ENCODE results near the gene DGCR8.

DNA sequence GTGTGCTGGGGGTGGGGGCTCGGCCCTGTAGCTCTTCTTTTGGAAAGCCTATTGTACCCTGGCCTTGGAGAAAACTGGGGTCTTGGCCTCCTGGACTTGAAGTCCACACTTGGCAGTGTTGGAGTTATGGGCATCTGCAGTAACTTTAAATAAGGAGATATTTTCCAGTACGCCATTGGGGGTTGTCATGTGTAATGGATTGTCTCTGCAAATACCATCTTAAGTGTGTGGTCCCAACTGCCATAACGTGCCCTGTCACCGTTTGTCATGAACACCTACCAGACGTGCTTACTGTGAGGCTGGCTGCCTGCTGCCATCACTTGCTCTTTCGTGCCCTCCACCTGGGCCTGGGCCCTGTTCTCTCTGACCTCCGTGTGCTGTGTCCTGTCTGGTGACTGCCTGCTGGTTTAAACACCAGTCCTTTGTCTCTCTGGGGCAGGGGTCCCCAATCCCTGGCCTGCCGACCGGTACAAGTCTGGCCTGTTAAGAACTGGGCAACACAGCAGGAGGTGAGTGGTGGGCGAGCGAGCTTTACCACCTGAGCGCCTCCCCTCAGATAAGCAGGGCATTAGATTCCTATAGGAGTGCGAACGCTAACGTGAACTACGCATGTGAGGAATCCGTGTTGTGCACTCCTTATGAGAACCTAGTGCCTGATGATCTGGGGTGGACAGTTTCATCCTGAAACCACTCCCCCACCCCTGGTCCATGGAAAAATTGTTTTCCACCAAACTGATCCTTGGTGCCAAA, 48.0 kb downstream of the DGCR8 start:
- TF ChIP-seq, protein P1, sequence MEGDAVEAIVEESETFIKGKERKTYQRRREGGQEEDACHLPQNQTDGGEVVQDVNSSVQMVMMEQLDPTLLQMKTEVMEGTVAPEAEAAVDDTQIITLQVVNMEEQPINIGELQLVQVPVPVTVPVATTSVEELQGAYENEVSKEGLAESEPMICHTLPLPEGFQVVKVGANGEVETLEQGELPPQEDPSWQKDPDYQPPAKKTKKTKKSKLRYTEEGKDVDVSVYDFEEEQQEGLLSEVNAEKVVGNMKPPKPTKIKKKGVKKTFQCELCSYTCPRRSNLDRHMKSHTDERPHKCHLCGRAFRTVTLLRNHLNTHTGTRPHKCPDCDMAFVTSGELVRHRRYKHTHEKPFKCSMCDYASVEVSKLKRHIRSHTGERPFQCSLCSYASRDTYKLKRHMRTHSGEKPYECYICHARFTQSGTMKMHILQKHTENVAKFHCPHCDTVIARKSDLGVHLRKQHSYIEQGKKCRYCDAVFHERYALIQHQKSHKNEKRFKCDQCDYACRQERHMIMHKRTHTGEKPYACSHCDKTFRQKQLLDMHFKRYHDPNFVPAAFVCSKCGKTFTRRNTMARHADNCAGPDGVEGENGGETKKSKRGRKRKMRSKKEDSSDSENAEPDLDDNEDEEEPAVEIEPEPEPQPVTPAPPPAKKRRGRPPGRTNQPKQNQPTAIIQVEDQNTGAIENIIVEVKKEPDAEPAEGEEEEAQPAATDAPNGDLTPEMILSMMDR (IDR thresholded peaks at IDR 0.05): no peak
- TF ChIP-seq POLR2AphosphoS5 (IDR thresholded peaks at IDR 0.05) (no peak), POLR2A (IDR thresholded peaks at IDR 0.05) (no peak), EP300 (IDR thresholded peaks at IDR 0.05) (no peak)
